ENCODE results near the gene YAE1. TPM values are rescaled to one million over a fixed set of nuclear protein-coding genes. Genes with fewer than 3 reads are reported as not detected.
A peak's percentile ranks its signal among the peaks of the same experiment; 100 is the strongest.

Gene YAE1
- total and polyA plus RNA-seq, 2 of the 13 experiments (the other 11 are each of a cell fraction or from before 2014, with no cell fraction given): 18.7 to 28.3 TPM

DNA sequence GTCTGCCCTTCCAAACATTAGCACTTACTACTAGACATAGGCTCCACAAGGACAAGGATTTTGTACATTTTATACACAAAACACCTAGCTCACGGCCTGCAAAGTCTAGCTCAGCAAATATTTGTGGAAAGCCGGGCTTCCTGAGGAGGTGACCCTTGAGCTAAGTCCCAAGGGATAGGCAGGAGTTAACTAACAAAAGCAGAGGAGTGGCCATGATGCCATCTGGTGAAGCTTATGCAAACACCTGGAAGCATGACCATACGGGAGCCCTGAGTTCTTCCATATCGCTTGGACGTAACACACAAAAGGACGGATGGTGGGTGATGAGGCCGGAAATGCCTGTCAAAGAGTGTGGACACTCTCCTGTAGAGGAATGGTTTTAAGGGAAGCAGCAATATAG is 25.9 kb upstream of the YAE1 start (continued):
- no peak for TF ChIP-seq SRSF4 (IDR thresholded peaks at IDR 0.05; ENCODE audit: low read depth, low read length, poor library complexity, severe bottlenecking)
- TF ChIP-seq ZSCAN12 (CRISPR knock-in tag; IDR thresholded peaks at IDR 0.05): no peak
- no peak for TF ChIP-seq HNRNPLL (IDR thresholded peaks at IDR 0.05; ENCODE audit: low read depth, low read length, poor library complexity, severe bottlenecking)
- 0 out of 2 replicates have a peak, but pooled peaks have one; percentile 34 for TF ChIP-seq ZNF609 (CRISPR knock-in tag; IDR thresholded peaks at IDR 0.05; ENCODE audit: borderline replicate concordance)
- 0 out of 2 replicates have a peak, but pooled peaks have one; percentile 21 for TF ChIP-seq FOXC1 (CRISPR knock-in tag; IDR thresholded peaks at IDR 0.05; ENCODE audit: borderline replicate concordance)
- no peak for TF ChIP-seq REPIN1 (CRISPR knock-in tag; IDR thresholded peaks at IDR 0.05; ENCODE audit: borderline replicate concordance, low read depth)
- peak; percentile 95 for TF ChIP-seq ZBTB34 (CRISPR knock-in tag; IDR thresholded peaks at IDR 0.05)
- no peak for TF ChIP-seq RNF2 (conservative IDR thresholded peaks at IDR 0.05; ENCODE audit: low read depth)
- no peak for TF ChIP-seq PBX2 (CRISPR knock-in tag; IDR thresholded peaks at IDR 0.05)
- TF ChIP-seq ZNF496 (CRISPR knock-in tag; IDR thresholded peaks at IDR 0.05; ENCODE audit: insufficient replicate concordance): no peak
- TF ChIP-seq ZNF644 (CRISPR knock-in tag; IDR thresholded peaks at IDR 0.05; ENCODE audit: low read depth): peak; percentile 56; the same call in 1 of the 2 replicates
- TF ChIP-seq HOXA3 (CRISPR knock-in tag; IDR thresholded peaks at IDR 0.05): peak; percentile 48; the same call in 1 of the 2 replicates
- peak; percentile 35; the same call in 1 of the 2 replicates for TF ChIP-seq DPF2 (CRISPR knock-in tag; IDR thresholded peaks at IDR 0.05; ENCODE audit: borderline replicate concordance, low read depth)
- TF ChIP-seq ARID2 (CRISPR knock-in tag; IDR thresholded peaks at IDR 0.05; ENCODE audit: borderline replicate concordance): no peak
- TF ChIP-seq GABPB1 (CRISPR knock-in tag; IDR thresholded peaks at IDR 0.05): peak; percentile 20; the same call in 1 of the 2 replicates
- no peak for TF ChIP-seq NFKBIZ (CRISPR knock-in tag; IDR thresholded peaks at IDR 0.05)
- no peak for TF ChIP-seq ZFP62 (CRISPR knock-in tag; IDR thresholded peaks at IDR 0.05)
- TF ChIP-seq PAXIP1 (CRISPR knock-in tag; conservative IDR thresholded peaks at IDR 0.05): peak; percentile 82
- peak; percentile 70; the same call in 1 of the 2 replicates for TF ChIP-seq ETV5 (CRISPR knock-in tag; IDR thresholded peaks at IDR 0.05; ENCODE audit: borderline replicate concordance)

Measured in HepG2 (cell line).